Lower lobe of right lung (tissue), 2 donors: ENCODE data around the gene MEIS1. TPM values are rescaled to one million over a fixed set of nuclear protein-coding genes. Genes with fewer than 3 reads are reported as not detected.

Experiments
- ATAC-seq, 2 donors: fragments of 200-7000 bp; cut with Tn5 transposase; one replicate each; pipeline ENCODE4 v1.9.1; 2020 to 2022; ENCODE audit warnings: mild to moderate bottlenecking in 2 of 2, moderate library complexity in 2 of 2
- DNase-seq: peaks from one replicate; pipeline ENCODE4 v3.0.0-alpha.2; 2020
- H3K27ac ChIP-seq: fragments of 200-600 bp; one replicate; pipeline ENCODE4 v1.8.0; 2022
- H3K27me3 ChIP-seq: fragments of 200-600 bp; one replicate; pipeline ENCODE4 v1.8.0; 2022; ENCODE audit warnings: low read depth
- H3K36me3 ChIP-seq: fragments of 200-600 bp; one replicate; pipeline ENCODE4 v1.8.0; 2022; ENCODE audit warnings: mild to moderate bottlenecking
- H3K4me1 ChIP-seq: fragments of 200-600 bp; one replicate; pipeline ENCODE4 v1.8.0; 2022
- H3K4me3 ChIP-seq: fragments of 200-600 bp; one replicate; pipeline ENCODE4 v1.8.0; 2022; ENCODE audit warnings: mild to moderate bottlenecking
- H3K9me3 ChIP-seq: fragments of 200-600 bp; one replicate; pipeline ENCODE4 v1.8.0; 2022
- intact Hi-C: fragments of 100-400 bp; cut with DNase I; formaldehyde crosslinking; loops from one replicate; pipeline ENCODE4 v1.11.0; 2022
- total RNA-seq: library from RNA; stranded (reverse); fragmentation: NEBNext Ultra II Directional; extraction: Animal tissue kit (Norgen Biotek cat#: 25700); gene quantifications from one replicate; pipeline ENCODE4 v1.2.1, GENCODE V29; 2021
- TF ChIP-seq, protein P1 (sequence below): fragments of 200-600 bp; IDR thresholded peaks from one replicate; pipeline ENCODE4 v1.8.0; 2022; ENCODE audit warnings: antibody characterized with exemption, mild to moderate bottlenecking
- donor health status: DM: no; HTN: yes; CAD: no; lungs with severe emphysema.

MEIS1 gene
- total RNA-seq, 1 donor from 2014 or later, result 54.7 TPM

DNA sequence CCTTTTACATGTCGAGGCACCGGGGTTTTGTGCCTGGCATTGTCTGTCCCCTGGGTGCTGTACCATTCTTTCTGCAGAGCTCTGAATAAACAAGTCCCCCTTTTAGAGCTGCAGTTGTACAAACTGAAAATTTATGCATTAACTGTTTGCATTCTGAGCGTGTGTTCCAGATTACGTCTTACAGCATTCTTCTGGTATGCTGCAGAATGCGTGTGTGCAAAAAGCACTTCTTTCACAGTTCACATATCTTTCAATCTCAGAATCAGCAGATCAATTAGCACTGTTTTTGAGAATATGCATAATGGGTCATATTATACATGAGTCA, 27.5 kb downstream of the MEIS1 start:
- no peak for DNase-seq
- intact Hi-C loops, result no loop called here
- Histone ChIP-seq H3K9me3 (no peaks in the 10 kb centered on the region), H3K27me3 (no peaks in the 10 kb centered on the region), H3K4me3 (no peak overlapping the region), H3K36me3 (peaks cover 13% of the 10 kb centered on the region), H3K27ac (no peak overlapping the region), H3K4me1 (peaks cover 69% of the 10 kb centered on the region)
- TF ChIP-seq, protein P1, sequence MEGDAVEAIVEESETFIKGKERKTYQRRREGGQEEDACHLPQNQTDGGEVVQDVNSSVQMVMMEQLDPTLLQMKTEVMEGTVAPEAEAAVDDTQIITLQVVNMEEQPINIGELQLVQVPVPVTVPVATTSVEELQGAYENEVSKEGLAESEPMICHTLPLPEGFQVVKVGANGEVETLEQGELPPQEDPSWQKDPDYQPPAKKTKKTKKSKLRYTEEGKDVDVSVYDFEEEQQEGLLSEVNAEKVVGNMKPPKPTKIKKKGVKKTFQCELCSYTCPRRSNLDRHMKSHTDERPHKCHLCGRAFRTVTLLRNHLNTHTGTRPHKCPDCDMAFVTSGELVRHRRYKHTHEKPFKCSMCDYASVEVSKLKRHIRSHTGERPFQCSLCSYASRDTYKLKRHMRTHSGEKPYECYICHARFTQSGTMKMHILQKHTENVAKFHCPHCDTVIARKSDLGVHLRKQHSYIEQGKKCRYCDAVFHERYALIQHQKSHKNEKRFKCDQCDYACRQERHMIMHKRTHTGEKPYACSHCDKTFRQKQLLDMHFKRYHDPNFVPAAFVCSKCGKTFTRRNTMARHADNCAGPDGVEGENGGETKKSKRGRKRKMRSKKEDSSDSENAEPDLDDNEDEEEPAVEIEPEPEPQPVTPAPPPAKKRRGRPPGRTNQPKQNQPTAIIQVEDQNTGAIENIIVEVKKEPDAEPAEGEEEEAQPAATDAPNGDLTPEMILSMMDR, result no peak
- no peak for ATAC-seq

GRCh38 chr2:66463206-66463755, 28.4 kb downstream of the MEIS1 start:
- H3K27ac ChIP-seq, result no peak overlapping the region
- no peak overlapping the region for H3K4me3 ChIP-seq
- H3K4me1 ChIP-seq, result peaks cover 68% of the 10 kb centered on the region
- ATAC-seq, result no peak
- intact Hi-C loops, result no loop called here
- no peaks in the 10 kb centered on the region for H3K9me3 ChIP-seq
- H3K27me3 ChIP-seq, result no peaks in the 10 kb centered on the region
- TF ChIP-seq, protein P1, result no peak
- H3K36me3 ChIP-seq, result peaks cover 5% of the 10 kb centered on the region
- DNase-seq, result no peak

- TF ChIP-seq, protein P1, result no peak
- H3K27ac ChIP-seq, result no peak overlapping the region
Measured at GRCh38 chr2:66464930-66465637, 30.2 kb downstream of the MEIS1 start.

DNA sequence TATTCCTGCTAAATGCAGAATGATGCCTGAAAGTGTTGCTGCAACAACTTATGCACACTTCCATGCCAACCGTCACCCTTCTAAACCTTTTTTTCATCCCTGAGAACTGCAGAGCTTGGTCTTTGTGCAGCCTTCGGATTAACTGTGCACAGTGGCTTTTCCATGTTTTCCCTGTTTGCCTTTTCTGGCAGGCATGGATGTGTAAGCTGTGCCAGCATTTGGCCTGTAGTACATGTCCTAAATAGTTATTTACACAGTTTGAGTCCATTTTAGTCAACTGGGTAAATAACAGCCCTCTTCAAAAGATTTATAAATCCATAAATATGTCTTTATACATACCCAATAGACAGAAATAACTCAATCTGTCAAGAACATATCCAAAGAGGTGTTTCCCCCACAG, 31.5 kb downstream of the MEIS1 start:
- Histone ChIP-seq H3K27me3 (no peaks in the 10 kb centered on the region), H3K9me3 (no peaks in the 10 kb centered on the region), H3K27ac (peak overlapping the region; percentile 42), H3K4me1 (peaks cover 77% of the 10 kb centered on the region), H3K4me3 (no peak overlapping the region), H3K36me3 (no peaks in the 10 kb centered on the region)
- TF ChIP-seq, protein P1, result no peak
- no peak for DNase-seq
- ATAC-seq, result no peak
- intact Hi-C loops, result no loop called here

More at GRCh38 chr2:66464930-66465637, 30.2 kb downstream of the MEIS1 start:
- H3K36me3 ChIP-seq, result no peaks in the 10 kb centered on the region
- H3K9me3 ChIP-seq, result no peaks in the 10 kb centered on the region
- H3K27me3 ChIP-seq, result no peaks in the 10 kb centered on the region
- peaks cover 81% of the 10 kb centered on the region for H3K4me1 ChIP-seq
- DNase-seq (no peak), ATAC-seq (no peak)
- no peak overlapping the region for H3K4me3 ChIP-seq
- intact Hi-C loops, result no loop called here

- Histone ChIP-seq H3K27ac (peak overlapping the region; percentile 42), H3K4me3 (no peak overlapping the region), H3K36me3 (no peaks in the 10 kb centered on the region), H3K4me1 (peaks cover 65% of the 10 kb centered on the region), H3K9me3 (no peaks in the 10 kb centered on the region), H3K27me3 (no peaks in the 10 kb centered on the region)
- intact Hi-C loops, result no loop called here
- ATAC-seq, result no peak
- DNase-seq, result no peak
- TF ChIP-seq, protein P1, result no peak
Measured at GRCh38 chr2:66467718-66468117, 32.8 kb downstream of the MEIS1 start.
